Dermis lymphatic vessel endothelial cell (primary cell): Measurements from ENCODE around the gene ATP5F1C. TPM values are rescaled to one million over a fixed set of nuclear protein-coding genes. Genes with fewer than 3 reads are reported as not detected.

ENCODE experiments used
- total RNA-seq: library from RNA; depleted of rRNA; stranded (reverse); fragments of >200 nt; gene quantifications from 2 replicates; pipeline ENCODE4 v1.2.1, GENCODE V29; 2014

ATP5F1C gene
- 233 and 259 TPM in 2 replicates for total RNA-seq

GRCh38 chr10:7787857-7788638 lies at the start of gene ATP5F1C, which contains the start of gene KIN:
TSS of gene ATP5F1C (plus strand) at chr10:7788177. CDS start at chr10:7788208, 31 bp downstream.
TSS of gene KIN (minus strand) at chr10:7787993. CDS start at chr10:7787933, 60 bp downstream.

GRCh38 chr10:7818295-7819120 lies 30.5 kb downstream of the ATP5F1C start, which contains the start of gene TAF3:
TSS of gene TAF3 (plus strand) at chr10:7818505. CDS start at chr10:7818710, 205 bp downstream.

Other genes starting within 250 kb of the ATP5F1C start
- 0.33 and 0.52 TPM in 2 replicates for gene ITIH5, start 121.2 kb upstream of the ATP5F1C start, total RNA-seq
- not detected in 2 replicates for gene ITIH2, start 84.9 kb upstream of the ATP5F1C start, total RNA-seq
- gene KIN, start 184 bp upstream of the ATP5F1C start, total RNA-seq: 3.9 and 6.0 TPM in 2 replicates
- 0.87 and 1.4 TPM in 2 replicates for gene TAF3, start 30.3 kb downstream of the ATP5F1C start, total RNA-seq